ENCODE measurements around the gene SMO. TPM values are rescaled to one million over a fixed set of nuclear protein-coding genes. Genes with fewer than 3 reads are reported as not detected.
"Not testable (repeated sequence)": the region's sequence is repeated elsewhere in the genome, so short reads cannot be mapped to it uniquely, and the experiment has no call there.

SMO gene
- total RNA-seq, 1 donor: 0.10 TPM

- Histone ChIP-seq H3K9me3 (ENCODE audit: low read depth, low read length) (no peaks in the 10 kb centered on the region), H3K4me3 (ENCODE audit: low read length) (no peak overlapping the region), H3K4me1 (ENCODE audit: insufficient read depth, low read length) (peaks cover 19% of the 10 kb centered on the region), H3K27me3 (ENCODE audit: insufficient read depth, low read length) (no peaks in the 10 kb centered on the region)
Measured at GRCh38 chr7:129227646-129228578, 39.5 kb downstream of the SMO start.

GRCh38 chr7:129228633-129229032, 40.2 kb downstream of the SMO start:
- Histone ChIP-seq H3K9me3 (ENCODE audit: low read depth, low read length) (no peaks in the 10 kb centered on the region), H3K27me3 (ENCODE audit: insufficient read depth, low read length) (no peaks in the 10 kb centered on the region)

DNA sequence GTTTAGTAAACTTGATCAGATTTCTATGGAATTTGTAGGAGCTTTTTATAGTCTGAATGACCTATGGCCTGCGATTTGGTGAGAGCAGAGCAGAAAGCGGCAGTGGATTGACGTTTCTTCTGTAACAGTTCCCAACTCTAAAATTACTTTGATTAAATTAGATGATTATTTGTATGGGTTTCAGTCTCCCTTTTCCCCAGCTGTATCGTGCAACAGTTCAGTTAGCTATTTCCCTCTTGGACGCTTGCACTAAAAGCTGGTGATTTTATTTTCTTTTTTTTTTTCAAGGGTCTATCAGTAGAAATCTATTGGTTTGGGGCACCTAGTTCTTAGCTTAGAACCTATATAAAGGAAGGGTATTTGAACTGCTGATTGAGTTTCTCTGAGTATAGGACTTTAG, 43.2 kb downstream of the SMO start:
- no peaks in the 10 kb centered on the region for H3K9me3 ChIP-seq (ENCODE audit: low read depth, low read length)

More at GRCh38 chr7:129228633-129229032, 40.2 kb downstream of the SMO start:
- no peak overlapping the region for H3K4me3 ChIP-seq (ENCODE audit: low read length)
- H3K4me1 ChIP-seq (ENCODE audit: insufficient read depth, low read length): peaks cover 19% of the 10 kb centered on the region

DNA sequence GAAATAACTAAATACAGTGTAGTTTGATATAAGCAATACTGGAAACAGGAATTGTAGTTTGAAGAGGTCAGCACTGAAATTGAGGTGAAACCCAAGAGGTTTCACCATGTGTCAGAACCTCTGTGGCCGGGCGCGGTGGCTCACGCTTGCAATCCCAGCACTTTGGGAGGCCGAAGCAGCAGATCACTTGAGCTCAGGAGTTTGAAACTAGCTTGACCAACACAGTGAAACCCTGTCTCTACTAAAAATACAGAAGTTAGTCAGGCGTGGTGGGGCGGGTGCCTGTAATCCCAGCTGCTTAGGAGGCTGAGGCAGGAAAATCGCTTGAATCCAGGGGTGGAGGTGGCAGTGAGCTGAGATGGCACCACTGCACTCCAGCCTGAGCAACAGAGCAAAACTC, 50.1 kb downstream of the SMO start:
- no peaks in the 10 kb centered on the region for H3K4me1 ChIP-seq (ENCODE audit: insufficient read depth, low read length)
- no peaks in the 10 kb centered on the region for H3K27me3 ChIP-seq (ENCODE audit: insufficient read depth, low read length)
- no peaks in the 10 kb centered on the region for H3K9me3 ChIP-seq (ENCODE audit: low read depth, low read length)
- H3K4me3 ChIP-seq (ENCODE audit: low read length): no peak overlapping the region

More for the DNA sequence above, 43.2 kb downstream of the SMO start:
- Histone ChIP-seq H3K4me1 (ENCODE audit: insufficient read depth, low read length) (peaks cover under 1% of the 10 kb centered on the region), H3K4me3 (ENCODE audit: low read length) (no peak overlapping the region), H3K27me3 (ENCODE audit: insufficient read depth, low read length) (no peaks in the 10 kb centered on the region)

DNA sequence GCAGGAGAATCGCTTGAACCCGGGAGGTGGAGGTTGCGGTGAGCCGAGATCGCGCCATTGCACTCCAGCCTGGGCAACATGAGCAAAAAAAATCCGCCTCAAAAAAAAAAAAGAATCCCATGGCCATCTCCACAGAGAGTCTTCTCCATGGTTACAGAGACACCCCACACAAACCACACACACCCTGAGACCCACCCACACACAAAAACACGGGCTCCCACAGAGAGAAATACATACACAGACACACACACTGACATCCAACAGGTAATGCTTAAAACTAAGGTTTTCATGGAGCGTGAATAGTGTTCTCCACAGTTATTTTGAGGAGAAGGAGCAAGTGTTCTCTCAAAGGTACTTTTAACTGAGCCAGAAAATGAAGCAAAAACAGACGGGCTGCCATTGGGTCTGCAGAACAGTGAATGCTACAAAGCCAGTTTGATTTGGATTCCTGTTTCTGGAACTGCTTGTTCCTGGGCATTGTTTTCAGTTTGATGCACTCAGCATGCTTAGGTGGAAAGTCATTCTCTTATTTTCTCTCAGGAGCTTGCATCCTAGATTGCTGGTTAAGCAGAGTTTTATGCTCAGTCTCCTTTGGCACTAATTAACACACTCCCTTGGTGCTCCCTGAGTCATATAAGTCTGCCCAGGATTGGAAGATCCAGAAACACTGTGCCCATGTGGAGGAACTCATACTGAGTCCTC, 51.8 kb downstream of the SMO start:
- Histone ChIP-seq H3K9me3 (ENCODE audit: low read depth, low read length) (no peaks in the 10 kb centered on the region), H3K4me1 (ENCODE audit: insufficient read depth, low read length) (no peaks in the 10 kb centered on the region)

DNA sequence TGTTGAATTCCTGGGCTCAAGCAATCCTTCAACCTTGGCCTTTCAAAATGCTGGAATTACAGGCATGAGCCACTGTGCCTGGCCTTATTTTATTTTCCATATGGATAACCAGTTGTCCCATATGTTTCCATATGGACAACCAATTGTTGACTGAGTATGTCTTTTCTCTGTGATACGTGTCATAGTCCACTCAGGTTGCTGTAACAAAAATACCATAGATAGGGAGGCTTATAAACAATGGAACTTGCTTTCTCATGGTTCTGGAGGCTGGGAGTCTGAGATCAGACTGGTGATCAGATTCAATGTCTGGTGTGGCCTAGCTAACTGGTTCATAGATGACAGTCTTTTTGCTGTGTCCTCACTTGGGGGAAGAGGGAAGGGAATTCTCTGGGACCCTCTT, 55.8 kb downstream of the SMO start:
- no peaks in the 10 kb centered on the region for H3K4me1 ChIP-seq (ENCODE audit: insufficient read depth, low read length)
- H3K27me3 ChIP-seq (ENCODE audit: insufficient read depth, low read length): no peaks in the 10 kb centered on the region
- H3K9me3 ChIP-seq (ENCODE audit: low read depth, low read length): no peaks in the 10 kb centered on the region
- no peak overlapping the region for H3K4me3 ChIP-seq (ENCODE audit: low read length)

More for the DNA sequence above, 51.8 kb downstream of the SMO start:
- Histone ChIP-seq H3K27me3 (ENCODE audit: insufficient read depth, low read length) (no peaks in the 10 kb centered on the region), H3K4me3 (ENCODE audit: low read length) (no peak overlapping the region)

GRCh38 chr7:129245533-129245932, 57.1 kb downstream of the SMO start:
- Histone ChIP-seq H3K4me1 (ENCODE audit: insufficient read depth, low read length) (no peaks in the 10 kb centered on the region), H3K9me3 (ENCODE audit: low read depth, low read length) (no peaks in the 10 kb centered on the region), H3K4me3 (ENCODE audit: low read length) (no peak overlapping the region), H3K27me3 (ENCODE audit: insufficient read depth, low read length) (no peaks in the 10 kb centered on the region)

GRCh38 chr7:129247087-129247486, 58.7 kb downstream of the SMO start:
- Histone ChIP-seq H3K4me3 (ENCODE audit: low read length) (no peak overlapping the region), H3K27me3 (ENCODE audit: insufficient read depth, low read length) (no peaks in the 10 kb centered on the region), H3K9me3 (ENCODE audit: low read depth, low read length) (no peaks in the 10 kb centered on the region), H3K4me1 (ENCODE audit: insufficient read depth, low read length) (no peaks in the 10 kb centered on the region)

DNA sequence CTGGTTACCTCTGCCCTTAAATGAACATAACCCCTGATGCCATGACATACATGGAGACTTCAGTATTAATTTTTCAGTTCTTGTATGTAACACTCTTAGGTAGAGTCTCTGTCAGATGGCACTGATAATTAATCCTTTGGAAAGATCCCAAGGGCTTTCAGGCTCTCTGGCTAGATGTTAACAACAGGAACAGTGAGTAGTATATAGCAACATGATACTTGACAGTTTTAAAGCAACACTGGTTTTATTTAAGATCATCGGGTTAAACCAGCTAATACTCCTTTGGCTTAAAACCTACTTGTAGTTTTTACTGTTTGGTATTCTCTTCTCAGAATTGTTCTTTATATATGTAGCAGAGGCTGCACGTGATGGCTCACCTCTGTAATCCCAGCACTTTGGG, 63.7 kb downstream of the SMO start:
- Histone ChIP-seq H3K27me3 (ENCODE audit: insufficient read depth, low read length) (no peaks in the 10 kb centered on the region), H3K4me3 (ENCODE audit: low read length) (no peak overlapping the region), H3K9me3 (ENCODE audit: low read depth, low read length) (no peaks in the 10 kb centered on the region), H3K4me1 (ENCODE audit: insufficient read depth, low read length) (peaks cover 4% of the 10 kb centered on the region)

- not testable (repeated sequence) for H3K4me3 ChIP-seq (ENCODE audit: low read length); H3K27me3 ChIP-seq (ENCODE audit: insufficient read depth, low read length); H3K9me3 ChIP-seq (ENCODE audit: low read depth, low read length); H3K4me1 ChIP-seq (ENCODE audit: insufficient read depth, low read length)
Measured at GRCh38 chr7:129252603-129253002, 64.2 kb downstream of the SMO start.

GRCh38 chr7:129255800-129256199, 67.4 kb downstream of the SMO start:
- H3K4me3 ChIP-seq (ENCODE audit: low read length): no peak overlapping the region
- no peaks in the 10 kb centered on the region for H3K9me3 ChIP-seq (ENCODE audit: low read depth, low read length)
- no peaks in the 10 kb centered on the region for H3K27me3 ChIP-seq (ENCODE audit: insufficient read depth, low read length)
- H3K4me1 ChIP-seq (ENCODE audit: insufficient read depth, low read length): peaks cover 13% of the 10 kb centered on the region

DNA sequence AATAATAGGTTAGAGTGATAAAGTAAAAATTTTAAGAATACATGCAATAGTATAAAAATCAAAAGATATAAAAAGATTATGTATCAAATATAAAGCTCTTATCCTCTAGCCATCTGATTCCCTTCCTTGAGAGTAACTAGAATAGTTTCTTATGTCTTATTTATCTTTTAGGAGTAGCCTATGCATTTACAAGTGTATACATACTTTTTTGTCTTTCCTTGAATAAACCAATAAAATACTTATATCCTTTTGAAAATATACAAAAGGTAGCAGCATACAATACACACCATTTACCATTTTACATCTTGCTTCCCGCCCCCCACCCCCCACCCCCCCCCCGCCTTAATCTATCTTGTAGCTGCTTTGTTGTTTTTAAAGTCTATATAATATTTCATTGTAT, 67.8 kb downstream of the SMO start:
- no peaks in the 10 kb centered on the region for H3K9me3 ChIP-seq (ENCODE audit: low read depth, low read length)
- H3K4me1 ChIP-seq (ENCODE audit: insufficient read depth, low read length): peaks cover 13% of the 10 kb centered on the region
- no peak overlapping the region for H3K4me3 ChIP-seq (ENCODE audit: low read length)
- no peaks in the 10 kb centered on the region for H3K27me3 ChIP-seq (ENCODE audit: insufficient read depth, low read length)

DNA sequence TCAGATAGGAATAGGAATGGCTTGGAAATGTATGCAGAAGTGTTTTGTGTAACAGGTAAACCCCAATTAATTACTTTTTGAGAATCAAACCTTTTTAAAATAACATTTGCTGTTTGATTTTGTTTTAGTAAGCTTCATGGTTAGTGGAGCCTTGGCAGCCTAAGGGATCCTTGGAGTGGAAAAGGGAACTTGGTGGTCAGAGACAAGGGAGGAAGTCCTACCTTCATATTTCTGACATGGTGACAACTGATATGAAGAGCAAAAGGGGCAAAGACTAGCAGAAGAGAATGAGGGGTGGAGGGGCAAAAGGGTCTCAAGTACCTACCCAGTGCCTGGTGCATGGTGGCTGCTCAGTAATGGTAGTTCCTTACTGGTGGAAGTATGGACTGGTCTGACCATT, 68.7 kb downstream of the SMO start:
- no peak overlapping the region for H3K4me3 ChIP-seq (ENCODE audit: low read length)
- peaks cover 13% of the 10 kb centered on the region for H3K4me1 ChIP-seq (ENCODE audit: insufficient read depth, low read length)
- H3K27me3 ChIP-seq (ENCODE audit: insufficient read depth, low read length): no peaks in the 10 kb centered on the region
- H3K9me3 ChIP-seq (ENCODE audit: low read depth, low read length): no peaks in the 10 kb centered on the region

DNA sequence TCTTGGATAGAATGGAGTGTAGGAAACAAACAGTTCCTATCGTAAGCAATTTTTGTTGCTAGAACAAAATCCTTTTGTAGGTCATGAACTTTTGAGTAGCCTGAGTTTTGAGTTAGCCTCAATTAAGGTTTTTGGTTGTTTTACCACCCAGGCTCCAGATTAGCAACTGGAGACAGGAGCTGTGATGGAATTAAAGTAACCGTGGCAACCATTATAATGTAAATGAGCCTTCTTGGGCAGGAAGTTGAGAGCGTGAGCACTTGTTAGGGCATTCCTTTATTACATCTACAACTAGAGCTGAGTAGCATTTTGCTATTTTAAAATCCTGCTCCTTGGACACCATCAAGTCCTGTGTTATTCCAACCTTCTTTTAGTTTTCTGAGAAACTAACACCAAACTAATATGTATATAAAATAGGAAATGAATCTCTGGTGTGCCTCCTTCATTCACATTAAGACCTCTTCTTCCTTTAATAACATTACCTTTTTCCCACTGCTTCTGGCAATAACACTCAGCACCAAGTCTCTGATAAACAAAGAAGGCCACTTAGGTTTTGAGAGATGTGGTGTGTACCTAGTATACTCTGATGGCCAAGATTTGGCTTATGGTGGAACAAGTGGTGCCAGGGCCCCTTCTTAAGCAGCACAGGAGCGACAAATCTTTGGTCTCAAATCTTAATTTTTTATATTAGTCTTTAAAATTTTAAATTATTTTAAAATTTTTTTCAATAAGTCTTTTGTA, 70.4 kb downstream of the SMO start:
- Histone ChIP-seq H3K4me1 (ENCODE audit: insufficient read depth, low read length) (peaks cover 20% of the 10 kb centered on the region), H3K9me3 (ENCODE audit: low read depth, low read length) (no peaks in the 10 kb centered on the region), H3K27me3 (ENCODE audit: insufficient read depth, low read length) (no peaks in the 10 kb centered on the region), H3K4me3 (ENCODE audit: low read length) (no peak overlapping the region)

- Histone ChIP-seq H3K27me3 (ENCODE audit: insufficient read depth, low read length) (no peaks in the 10 kb centered on the region), H3K9me3 (ENCODE audit: low read depth, low read length) (no peaks in the 10 kb centered on the region), H3K4me3 (ENCODE audit: low read length) (no peak overlapping the region), H3K4me1 (ENCODE audit: insufficient read depth, low read length) (peaks cover 14% of the 10 kb centered on the region)
Measured at GRCh38 chr7:129262324-129262723, 73.9 kb downstream of the SMO start.

Measured in mononuclear cell (primary cell).